Large intestine (tissue), 12 donors: ENCODE results near the gene IFNAR2. TPM values are rescaled to one million over a fixed set of nuclear protein-coding genes. Genes with fewer than 3 reads are reported as not detected.
A peak's percentile ranks its signal among the peaks of the same experiment; 100 is the strongest.

Source experiments
- DNase-seq, 2 donors: peaks; one replicate each; pipeline versions ENCODE4 v3.0.0 to v3.0.0-alpha.2; 2013
- H3K27ac ChIP-seq: one replicate; pipeline ENCODE4 v1.5.1; 2013; ENCODE audit warnings: low read length
- H3K27me3 ChIP-seq: 2 replicates; pipeline ENCODE4 v1.6.1; 2013; ENCODE audit warnings: low read length; ENCODE audit not compliant: control insufficient read depth, insufficient read depth
- H3K36me3 ChIP-seq: 2 replicates; pipeline ENCODE4 v1.6.1; 2013; ENCODE audit warnings: low read length; ENCODE audit not compliant: control insufficient read depth, insufficient read depth
- H3K4me1 ChIP-seq: one replicate; pipeline ENCODE4 v1.6.1; 2013; ENCODE audit warnings: low read length; ENCODE audit not compliant: control insufficient read depth, insufficient read depth
- H3K4me3 ChIP-seq: one replicate; pipeline ENCODE4 v1.5.1; 2013; ENCODE audit warnings: low read length
- H3K9me3 ChIP-seq: one replicate; pipeline ENCODE4 v1.6.1; 2013; ENCODE audit warnings: mild to moderate bottlenecking, low read depth, low read length, moderate library complexity; ENCODE audit not compliant: control insufficient read depth
- WGBS: methylation state at CpG from one replicate; pipeline ENCODE4 v1.1.5; 2013; ENCODE audit warnings: low lambda C conversion rate; ENCODE audit not compliant: insufficient coverage; 5-methylcytosine and 5-hydroxymethylcytosine counted together
- long read RNA-seq, 11 donors: transcript quantifications; one replicate each; lab custom pipeline, GENCODE V29; 2026
- polyA plus RNA-seq: library from polyadenylated mRNA; unstranded; fragments of 120-200 nt; gene quantifications from one replicate; pipeline ENCODE4 v1.2.1, GENCODE V29; 2013

Gene IFNAR2
- polyA plus RNA-seq, result 45.7 TPM
- long read RNA-seq, donor 1, full-length matches to known transcripts, result 10 of 10 reads
- long read RNA-seq, donor 1, partial matches to known transcripts, result 0 of 10 reads
- long read RNA-seq, donor 1, other reads (novel, unspliced or antisense), result 0 of 10 reads
- long read RNA-seq, donor 2, full-length matches to known transcripts, result 25 of 25 reads
- long read RNA-seq, donor 2, partial matches to known transcripts, result 0 of 25 reads
- long read RNA-seq, donor 2, other reads (novel, unspliced or antisense), result 0 of 25 reads
- long read RNA-seq, donor 3, full-length matches to known transcripts, result 18 of 18 reads
- long read RNA-seq, donor 3, partial matches to known transcripts, result 0 of 18 reads
- long read RNA-seq, donor 3, other reads (novel, unspliced or antisense), result 0 of 18 reads
- long read RNA-seq, donor 4, full-length matches to known transcripts, result 1 of 1 reads
- long read RNA-seq, donor 4, partial matches to known transcripts, result 0 of 1 reads
- long read RNA-seq, donor 4, other reads (novel, unspliced or antisense), result 0 of 1 reads
- long read RNA-seq, donor 5, full-length matches to known transcripts, result 7 of 7 reads
- long read RNA-seq, donor 5, partial matches to known transcripts, result 0 of 7 reads
- long read RNA-seq, donor 5, other reads (novel, unspliced or antisense), result 0 of 7 reads
- long read RNA-seq, donor 6, full-length matches to known transcripts, result 12 of 17 reads
- long read RNA-seq, donor 6, partial matches to known transcripts, result 5 of 17 reads
- long read RNA-seq, donor 6, other reads (novel, unspliced or antisense), result 0 of 17 reads
- long read RNA-seq, donor 7, full-length matches to known transcripts, result 4 of 4 reads
- long read RNA-seq, donor 7, partial matches to known transcripts, result 0 of 4 reads
- long read RNA-seq, donor 7, other reads (novel, unspliced or antisense), result 0 of 4 reads
- long read RNA-seq, donor 8, full-length matches to known transcripts, result 6 of 6 reads
- long read RNA-seq, donor 8, partial matches to known transcripts, result 0 of 6 reads
- long read RNA-seq, donor 8, other reads (novel, unspliced or antisense), result 0 of 6 reads
- long read RNA-seq, donor 9, full-length matches to known transcripts, result 6 of 6 reads
- long read RNA-seq, donor 9, partial matches to known transcripts, result 0 of 6 reads
- long read RNA-seq, donor 9, other reads (novel, unspliced or antisense), result 0 of 6 reads
- long read RNA-seq, donor 10, full-length matches to known transcripts, result 13 of 13 reads
- long read RNA-seq, donor 10, partial matches to known transcripts, result 0 of 13 reads
- long read RNA-seq, donor 10, other reads (novel, unspliced or antisense), result 0 of 13 reads
- long read RNA-seq, donor 11, full-length matches to known transcripts, result 9 of 9 reads
- long read RNA-seq, donor 11, partial matches to known transcripts, result 0 of 9 reads
- long read RNA-seq, donor 11, other reads (novel, unspliced or antisense), result 0 of 9 reads

- no peaks in the 10 kb centered on the region for H3K9me3 ChIP-seq
- WGBS, result no CpG with 5 or more reads among the region's 95 CpGs
- peaks cover 2% of the 10 kb centered on the region for H3K36me3 ChIP-seq
- DNase-seq, result peak; percentile 55 to 82
- H3K27ac ChIP-seq, result peak within 1 kb of the TSS; percentile 90
- H3K27me3 ChIP-seq, result no peaks in the 10 kb centered on the region
- peaks cover 41% of the 10 kb centered on the region for H3K4me1 ChIP-seq
- H3K4me3 ChIP-seq, result peak within 1 kb of the TSS; percentile 95
Observed at GRCh38 chr21:33229784-33230544, at the start of gene IFNAR2. TSS of gene IFNAR2 (plus strand) at chr21:33229938. CDS start at chr21:33241923, 11,985 bp downstream.

- no peak for DNase-seq
- 87% methylated on average over 3 of the region's 6 CpGs for WGBS
- no peak overlapping the region for H3K27ac ChIP-seq
- no peaks in the 10 kb centered on the region for H3K4me1 ChIP-seq
- no peaks in the 10 kb centered on the region for H3K9me3 ChIP-seq
- no peaks in the 10 kb centered on the region for H3K36me3 ChIP-seq
- H3K4me3 ChIP-seq, result no peak overlapping the region
- H3K27me3 ChIP-seq, result peaks cover 29% of the 10 kb centered on the region
Observed at GRCh38 chr21:33185852-33186251, 43.9 kb upstream of the IFNAR2 start.

DNA sequence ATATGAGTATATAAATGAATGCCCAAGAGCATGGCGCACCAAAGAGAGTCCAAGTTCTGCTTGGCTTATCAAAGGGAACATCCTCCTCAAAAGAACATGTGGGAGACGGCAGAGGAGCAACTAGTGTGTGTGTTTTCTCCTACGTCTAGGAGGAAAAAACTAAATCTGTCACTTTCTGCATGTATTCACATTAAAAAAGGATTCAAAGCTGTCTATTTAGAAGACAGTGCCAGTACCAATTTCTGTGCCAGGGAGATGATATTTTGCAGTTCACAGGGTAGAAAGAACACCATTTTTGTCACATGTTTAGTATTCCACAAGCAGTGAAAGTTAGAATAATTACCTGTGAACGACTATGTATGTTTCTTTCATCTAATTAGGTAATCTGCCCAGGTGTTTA, 42.5 kb upstream of the IFNAR2 start:
- Histone ChIP-seq H3K4me1 (no peaks in the 10 kb centered on the region), H3K4me3 (no peak overlapping the region), H3K27me3 (peaks cover 29% of the 10 kb centered on the region), H3K9me3 (peaks cover 7% of the 10 kb centered on the region), H3K36me3 (no peaks in the 10 kb centered on the region), H3K27ac (no peak overlapping the region)
- WGBS, result no CpG with 5 or more reads among the region's 4 CpGs
- DNase-seq, result no peak

- 0% methylated on average over 2 of the region's 4 CpGs for WGBS
- no peak for DNase-seq
Observed at GRCh38 chr21:33189237-33189636, 40.5 kb upstream of the IFNAR2 start.

GRCh38 chr21:33189824-33190223, 39.9 kb upstream of the IFNAR2 start:
- Histone ChIP-seq H3K4me3 (no peak overlapping the region), H3K4me1 (no peaks in the 10 kb centered on the region), H3K9me3 (peaks cover 7% of the 10 kb centered on the region), H3K27me3 (peaks cover 29% of the 10 kb centered on the region), H3K27ac (no peak overlapping the region), H3K36me3 (no peaks in the 10 kb centered on the region)
- no peak for DNase-seq
- WGBS, result 33% methylated on average over 3 of the region's 3 CpGs

More at GRCh38 chr21:33189237-33189636, 40.5 kb upstream of the IFNAR2 start:
- H3K36me3 ChIP-seq, result no peaks in the 10 kb centered on the region
- peaks cover 29% of the 10 kb centered on the region for H3K27me3 ChIP-seq
- no peak overlapping the region for H3K4me3 ChIP-seq
- H3K27ac ChIP-seq, result no peak overlapping the region
- H3K9me3 ChIP-seq, result peaks cover 7% of the 10 kb centered on the region
- H3K4me1 ChIP-seq, result no peaks in the 10 kb centered on the region

- WGBS, result no CpG with 5 or more reads among the region's 14 CpGs
- H3K9me3 ChIP-seq, result no peaks in the 10 kb centered on the region
- peaks cover 4% of the 10 kb centered on the region for H3K4me1 ChIP-seq
- no peaks in the 10 kb centered on the region for H3K27me3 ChIP-seq
- H3K36me3 ChIP-seq, result no peaks in the 10 kb centered on the region
- no peak overlapping the region for H3K4me3 ChIP-seq
- H3K27ac ChIP-seq, result no peak overlapping the region
- DNase-seq, result peak; percentile 50 to 71
Observed at GRCh38 chr21:33196941-33197374, 32.8 kb upstream of the IFNAR2 start.

- Histone ChIP-seq H3K4me1 (peaks cover 9% of the 10 kb centered on the region), H3K9me3 (no peaks in the 10 kb centered on the region), H3K4me3 (no peak overlapping the region), H3K27ac (no peak overlapping the region), H3K36me3 (no peaks in the 10 kb centered on the region), H3K27me3 (no peaks in the 10 kb centered on the region)
- 0% methylated on average over 1 of the region's 4 CpGs for WGBS
- no peak for DNase-seq
Observed at GRCh38 chr21:33197496-33197895, 32.2 kb upstream of the IFNAR2 start.

GRCh38 chr21:33198346-33199099, 31.2 kb upstream of the IFNAR2 start:
- Histone ChIP-seq H3K4me3 (no peak overlapping the region), H3K27ac (no peak overlapping the region), H3K27me3 (no peaks in the 10 kb centered on the region), H3K36me3 (no peaks in the 10 kb centered on the region), H3K9me3 (no peaks in the 10 kb centered on the region), H3K4me1 (peaks cover 20% of the 10 kb centered on the region)
- DNase-seq, result peak; percentile 31 to 35
- 50% methylated on average over 2 of the region's 9 CpGs for WGBS

DNA sequence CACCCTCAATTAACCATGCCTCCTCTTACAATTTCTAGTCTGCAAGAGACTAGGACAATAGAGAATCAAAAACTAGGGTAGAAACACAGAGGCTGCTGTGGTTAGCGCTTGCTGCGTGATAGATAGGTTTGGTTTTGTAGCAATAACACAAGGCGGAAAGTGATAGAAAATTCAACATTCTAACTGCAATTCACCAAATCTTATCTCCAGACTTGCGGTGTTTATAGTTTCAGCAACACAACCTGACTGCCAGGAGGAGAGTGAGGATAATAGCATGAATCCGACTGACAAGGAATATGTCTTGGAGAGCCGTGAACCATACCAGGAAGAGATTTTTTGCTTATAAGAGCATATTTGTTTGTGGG, 30.7 kb upstream of the IFNAR2 start:
- Histone ChIP-seq H3K4me3 (no peak overlapping the region), H3K9me3 (no peaks in the 10 kb centered on the region), H3K27me3 (no peaks in the 10 kb centered on the region), H3K4me1 (peaks cover 20% of the 10 kb centered on the region), H3K36me3 (no peaks in the 10 kb centered on the region), H3K27ac (no peak overlapping the region)
- DNase-seq, result no peak
- no CpG with 5 or more reads among the region's 6 CpGs for WGBS
